Osteocyte (in vitro differentiated cells): ENCODE data around the gene ITSN2. TPM values are rescaled to one million over a fixed set of nuclear protein-coding genes. Genes with fewer than 3 reads are reported as not detected.

Experiments
- DNase-seq: peaks from one replicate; pipeline ENCODE4 v3.0.0; 2021; ENCODE audit warnings: mixed read lengths; ENCODE audit not compliant: unreplicated experiment; ENCODE audit errors: extremely low spot score
- H3K27ac Mint-ChIP-seq: one replicate; pipeline ENCODE4 v1.8.0; 2021; ENCODE audit warnings: mild to moderate bottlenecking, mixed read lengths; ENCODE audit not compliant: unreplicated experiment
- H3K27me3 Mint-ChIP-seq: one replicate; pipeline ENCODE4 v1.8.0; 2021; ENCODE audit warnings: mixed read lengths; ENCODE audit not compliant: unreplicated experiment
- H3K36me3 Mint-ChIP-seq: one replicate; pipeline ENCODE4 v1.8.0; 2021; ENCODE audit warnings: mixed read lengths; ENCODE audit not compliant: unreplicated experiment
- H3K4me1 Mint-ChIP-seq: one replicate; pipeline ENCODE4 v1.8.0; 2021; ENCODE audit warnings: mixed read lengths; ENCODE audit not compliant: unreplicated experiment
- H3K4me3 Mint-ChIP-seq: one replicate; pipeline ENCODE4 v1.8.0; 2021; ENCODE audit warnings: mild to moderate bottlenecking, moderate library complexity, mixed read lengths; ENCODE audit not compliant: unreplicated experiment
- H3K9me3 Mint-ChIP-seq: one replicate; pipeline ENCODE4 v1.8.0; 2021; ENCODE audit warnings: mixed read lengths; ENCODE audit not compliant: unreplicated experiment
- total RNA-seq: library from RNA; stranded (reverse); gene quantifications from 2 replicates; pipeline ENCODE4 v1.2.1, GENCODE V29; 2021
- TF ChIP-seq, protein P1 (sequence below): fragments of 200-600 bp; sonication (generic); IDR thresholded peaks from 2 replicates; pipeline ENCODE4 v1.5.0; 2021; ENCODE audit warnings: antibody characterized with exemption, mild to moderate bottlenecking, moderate library complexity

Gene ITSN2
- total RNA-seq, 1 donor from 2014 or later: 32.1 TPM

DNA sequence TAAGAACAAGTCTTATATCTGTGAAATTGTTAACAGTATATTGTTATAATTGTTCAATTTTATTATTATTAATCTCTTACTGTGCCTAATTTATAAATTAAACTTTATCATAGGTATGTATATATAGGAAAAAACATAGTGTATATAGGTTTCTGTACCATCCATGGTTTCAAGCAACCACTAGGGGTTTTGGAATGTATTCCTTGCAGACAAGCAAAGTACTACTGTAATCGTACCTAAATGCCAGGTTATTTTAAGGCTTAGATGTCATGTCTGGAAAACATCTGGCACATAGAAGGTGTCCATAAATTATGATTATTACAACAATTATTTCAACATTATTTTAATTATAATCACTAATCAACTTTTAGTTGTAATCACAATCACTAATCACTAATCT lies 8.4 kb downstream of the ITSN2 start:
- Mint-ChIP-seq H3K9me3 (peaks cover 5% of the 10 kb centered on the region), H3K4me3 (no peak overlapping the region), H3K27ac (no peak overlapping the region), H3K27me3 (no peaks in the 10 kb centered on the region), H3K4me1 (peaks cover 24% of the 10 kb centered on the region), H3K36me3 (peaks cover 3% of the 10 kb centered on the region)
- TF ChIP-seq, protein P1, sequence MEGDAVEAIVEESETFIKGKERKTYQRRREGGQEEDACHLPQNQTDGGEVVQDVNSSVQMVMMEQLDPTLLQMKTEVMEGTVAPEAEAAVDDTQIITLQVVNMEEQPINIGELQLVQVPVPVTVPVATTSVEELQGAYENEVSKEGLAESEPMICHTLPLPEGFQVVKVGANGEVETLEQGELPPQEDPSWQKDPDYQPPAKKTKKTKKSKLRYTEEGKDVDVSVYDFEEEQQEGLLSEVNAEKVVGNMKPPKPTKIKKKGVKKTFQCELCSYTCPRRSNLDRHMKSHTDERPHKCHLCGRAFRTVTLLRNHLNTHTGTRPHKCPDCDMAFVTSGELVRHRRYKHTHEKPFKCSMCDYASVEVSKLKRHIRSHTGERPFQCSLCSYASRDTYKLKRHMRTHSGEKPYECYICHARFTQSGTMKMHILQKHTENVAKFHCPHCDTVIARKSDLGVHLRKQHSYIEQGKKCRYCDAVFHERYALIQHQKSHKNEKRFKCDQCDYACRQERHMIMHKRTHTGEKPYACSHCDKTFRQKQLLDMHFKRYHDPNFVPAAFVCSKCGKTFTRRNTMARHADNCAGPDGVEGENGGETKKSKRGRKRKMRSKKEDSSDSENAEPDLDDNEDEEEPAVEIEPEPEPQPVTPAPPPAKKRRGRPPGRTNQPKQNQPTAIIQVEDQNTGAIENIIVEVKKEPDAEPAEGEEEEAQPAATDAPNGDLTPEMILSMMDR: no peak
- no peak for DNase-seq

DNA sequence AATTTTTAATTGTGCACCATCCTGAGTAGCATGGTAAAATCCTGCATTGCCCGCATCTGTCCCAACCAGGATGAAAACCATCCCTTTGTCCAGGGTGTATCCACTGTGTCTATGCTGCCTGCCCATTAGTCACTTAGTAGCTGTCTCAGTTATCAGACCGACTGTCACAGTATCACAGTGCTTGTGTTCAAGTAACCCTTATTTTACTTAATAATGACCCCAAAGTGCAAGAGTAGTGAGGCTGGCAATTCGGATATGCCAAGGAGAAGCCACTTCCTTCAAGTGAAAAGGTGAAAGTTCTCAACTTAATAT lies 8.8 kb downstream of the ITSN2 start:
- Mint-ChIP-seq H3K4me3 (no peak overlapping the region), H3K27ac (no peak overlapping the region), H3K36me3 (peaks cover 3% of the 10 kb centered on the region), H3K4me1 (peaks cover 24% of the 10 kb centered on the region), H3K9me3 (peaks cover 5% of the 10 kb centered on the region), H3K27me3 (no peaks in the 10 kb centered on the region)
- no peak for DNase-seq
- TF ChIP-seq, protein P1: no peak

DNA sequence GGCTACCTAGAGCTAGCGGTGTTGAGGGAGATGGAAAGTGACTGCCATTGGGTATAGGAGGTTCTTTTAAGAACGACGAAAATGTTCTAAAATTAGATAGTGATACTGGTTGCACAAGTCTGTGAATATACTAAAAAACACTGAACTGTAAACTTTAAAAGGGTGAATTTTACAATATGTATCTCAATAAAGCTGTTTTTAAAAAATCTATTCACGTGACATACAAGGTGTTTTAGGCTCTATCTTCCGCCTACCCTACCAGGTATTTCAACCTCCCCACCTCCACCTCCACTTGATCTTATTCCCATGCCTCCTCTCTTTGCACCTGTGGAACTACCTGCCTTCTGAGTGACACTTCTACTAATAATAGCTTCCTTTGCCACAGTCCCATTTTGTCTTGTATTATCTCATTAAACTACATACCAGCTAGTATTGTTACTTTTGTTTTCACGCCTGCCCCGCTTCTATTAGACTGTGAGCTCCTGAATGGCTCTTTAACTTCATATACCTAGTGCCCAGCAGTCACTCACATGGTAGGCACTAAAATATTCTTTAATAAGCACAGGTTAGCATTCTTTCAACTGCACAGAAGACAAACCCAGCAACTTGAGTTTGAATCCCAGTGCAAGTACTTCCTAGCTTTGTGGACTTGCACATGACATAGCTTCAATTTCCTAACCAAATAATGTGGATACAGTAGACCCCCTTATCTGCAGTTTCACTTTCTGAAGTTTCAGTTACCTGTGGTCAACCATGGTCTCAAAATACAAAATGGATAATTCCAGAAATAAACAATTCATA lies 9.3 kb downstream of the ITSN2 start:
- H3K27me3 Mint-ChIP-seq: no peaks in the 10 kb centered on the region
- peaks cover 5% of the 10 kb centered on the region for H3K9me3 Mint-ChIP-seq
- H3K4me1 Mint-ChIP-seq: peaks cover 24% of the 10 kb centered on the region
- no peak for DNase-seq
- H3K4me3 Mint-ChIP-seq: no peak overlapping the region
- no peak overlapping the region for H3K27ac Mint-ChIP-seq
- peaks cover 3% of the 10 kb centered on the region for H3K36me3 Mint-ChIP-seq
- TF ChIP-seq, protein P1: no peak

DNA sequence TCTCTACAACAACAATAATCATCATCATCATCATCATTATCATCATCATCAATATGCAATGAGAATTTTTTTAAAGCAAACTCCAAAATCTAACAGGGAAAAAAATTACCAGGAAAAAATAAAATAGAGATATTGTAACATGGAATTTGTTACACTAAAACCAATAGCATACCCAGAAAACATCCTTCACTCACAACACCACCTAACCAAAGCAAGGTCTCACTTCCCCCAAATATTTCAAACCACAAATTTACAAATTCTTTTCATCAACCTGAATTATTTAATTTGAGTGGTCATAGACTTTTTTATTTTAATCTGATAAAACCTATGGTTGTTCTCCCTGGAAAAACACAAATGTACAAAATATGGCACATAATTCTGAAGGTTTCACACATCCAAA lies 11.2 kb downstream of the ITSN2 start:
- TF ChIP-seq, protein P1: no peak
- Mint-ChIP-seq H3K9me3 (peaks cover 5% of the 10 kb centered on the region), H3K36me3 (peaks cover 3% of the 10 kb centered on the region), H3K4me3 (no peak overlapping the region), H3K27me3 (no peaks in the 10 kb centered on the region), H3K27ac (no peak overlapping the region), H3K4me1 (peaks cover 13% of the 10 kb centered on the region)
- no peak for DNase-seq

DNA sequence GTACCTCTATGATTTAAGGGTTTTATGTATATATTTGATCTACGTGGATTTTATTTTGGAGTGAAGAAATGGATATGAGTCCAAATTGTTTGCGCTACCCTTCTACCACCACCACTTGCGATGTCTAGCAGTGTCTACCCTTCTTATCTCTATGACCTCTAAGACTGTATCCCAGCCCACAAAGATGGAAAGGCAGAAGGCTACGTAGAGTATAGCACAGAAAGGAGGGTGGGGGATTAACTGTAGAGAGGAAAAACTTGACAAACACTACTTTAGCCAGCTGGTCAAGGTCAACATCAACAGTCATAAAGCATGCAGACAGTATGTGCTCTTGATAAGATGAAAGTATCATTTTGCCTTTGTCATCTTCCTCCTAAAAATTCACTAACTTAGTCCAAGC lies 14.4 kb downstream of the ITSN2 start:
- Mint-ChIP-seq H3K27ac (no peak overlapping the region), H3K4me3 (no peak overlapping the region), H3K27me3 (no peaks in the 10 kb centered on the region), H3K9me3 (peaks cover 5% of the 10 kb centered on the region), H3K36me3 (peaks cover 3% of the 10 kb centered on the region), H3K4me1 (peaks cover 14% of the 10 kb centered on the region)
- TF ChIP-seq, protein P1: no peak
- no peak for DNase-seq
